Endometrial microvascular endothelial cells (primary cell): Measurements from ENCODE around the gene ZSCAN5A. TPM values are rescaled to one million over a fixed set of nuclear protein-coding genes. Genes with fewer than 3 reads are reported as not detected.
"Not testable (repeated sequence)": the region's sequence is repeated elsewhere in the genome, so short reads cannot be mapped to it uniquely, and the experiment has no call there.

ENCODE experiments used
- in situ Hi-C: cut with HindIII; loops from 2 replicates; pipeline ENCODE4 v1.10.0; 2017; ENCODE audit warnings: low sequenced_read_pairs, low pct_unique_long_range_greater_than_20kb; ENCODE audit errors: inconsistent ontology term
- total RNA-seq: library from RNA; depleted of rRNA; stranded (reverse); fragments of >200 nt; gene quantifications from one replicate; pipeline ENCODE4 v1.2.3, GENCODE V29; 2015; ENCODE audit errors: inconsistent ontology term

Gene ZSCAN5A
- 10.4 TPM for total RNA-seq

- in situ Hi-C loops = no loop called here
Observed at GRCh38 chr19:56314381-56315076, at the start of gene ZSCAN5A. Gene ZSCAN5A, minus strand, starts transcription at chr19:56314839. Its CDS starts 89,793 bp downstream, at chr19:56225046.

- in situ Hi-C loops = no loop called here
Observed at GRCh38 chr19:56360841-56361240, 46.2 kb upstream of the ZSCAN5A start.

- in situ Hi-C loops = no loop called here
Observed at GRCh38 chr19:56356944-56357343, 42.3 kb upstream of the ZSCAN5A start.

GRCh38 chr19:56355517-56355916 lies 40.9 kb upstream of the ZSCAN5A start:
- in situ Hi-C loops = no loop called here

GRCh38 chr19:56351208-56351607 lies 36.6 kb upstream of the ZSCAN5A start:
- in situ Hi-C loops = no loop called here

GRCh38 chr19:56350416-56351045 lies 35.9 kb upstream of the ZSCAN5A start:
- in situ Hi-C loops = no loop called here

- in situ Hi-C loops = no loop called here
Observed at GRCh38 chr19:56348289-56348877, 33.7 kb upstream of the ZSCAN5A start.

- in situ Hi-C loops = no loop called here
Observed at GRCh38 chr19:56347163-56347778, 32.6 kb upstream of the ZSCAN5A start.

- in situ Hi-C loops = no loop called here
Observed at GRCh38 chr19:56341948-56342347, 27.3 kb upstream of the ZSCAN5A start.

- in situ Hi-C loops = not testable (repeated sequence)
Observed at GRCh38 chr19:56339031-56339430, 24.4 kb upstream of the ZSCAN5A start.

- in situ Hi-C loops = not testable (repeated sequence)
Observed at GRCh38 chr19:56337077-56337476, 22.4 kb upstream of the ZSCAN5A start.

GRCh38 chr19:56335371-56335770 lies 20.7 kb upstream of the ZSCAN5A start:
- in situ Hi-C loops = not testable (repeated sequence)

- in situ Hi-C loops = no loop called here
Observed at GRCh38 chr19:56333506-56333905, 18.9 kb upstream of the ZSCAN5A start.

- in situ Hi-C loops = no loop called here
Observed at GRCh38 chr19:56332695-56333094, 18.1 kb upstream of the ZSCAN5A start.

- in situ Hi-C loops = no loop called here
Observed at GRCh38 chr19:56324436-56324835, 9.8 kb upstream of the ZSCAN5A start.

GRCh38 chr19:56321989-56322440 lies 7.4 kb upstream of the ZSCAN5A start:
- in situ Hi-C loops = no loop called here

- in situ Hi-C loops = no loop called here
Observed at GRCh38 chr19:56321254-56321988, 6.8 kb upstream of the ZSCAN5A start.

GRCh38 chr19:56319991-56320390 lies 5.4 kb upstream of the ZSCAN5A start:
- in situ Hi-C loops = no loop called here

GRCh38 chr19:56317749-56318148 lies 3.1 kb upstream of the ZSCAN5A start:
- in situ Hi-C loops = no loop called here
